Naive thymus-derived CD4-positive, alpha-beta T cell (primary cell): ENCODE data around the gene ADAMTS4. TPM values are rescaled to one million over a fixed set of nuclear protein-coding genes. Genes with fewer than 3 reads are reported as not detected.
A peak's percentile ranks its signal among the peaks of the same experiment; 100 is the strongest.

Source experiments
- ATAC-seq: fragments of 150-1000 bp; cut with Tn5 transposase; 2 replicates; pipeline ENCODE4 v1.10.0; 2021; ENCODE audit warnings: mild to moderate bottlenecking, moderate library complexity
- CTCF ChIA-PET: fragments of 350-600 bp; sonication (Branson Sonifier 250); formaldehyde crosslinking; loops from one replicate; lab custom pipeline; 2021; ENCODE audit warnings: antibody characterized with exemption; lab: Charles Lee
- POLR2A ChIA-PET: fragments of 350-600 bp; sonication (Branson Sonifier 250); formaldehyde crosslinking; loops from one replicate; lab custom pipeline; 2021; ENCODE audit warnings: antibody characterized with exemption, inconsistent platforms; lab: Charles Lee
- DNase-seq, 9 donors: peaks; one replicate each; pipeline versions ENCODE4 v3.0.0 to v3.0.0-alpha.2; 2020 to 2022; ENCODE audit warnings: mixed read lengths in 1 of 9
- H3K27ac ChIP-seq: one replicate; pipeline ENCODE4 v1.7.0; 2013; ENCODE audit warnings: mild to moderate bottlenecking, low read depth, low read length, moderate library complexity
- H3K27me3 ChIP-seq, 2 donors: one replicate each; pipeline ENCODE4 v1.7.0; 2013; ENCODE audit warnings: low read length in 2 of 2, mild to moderate bottlenecking in 2 of 2, moderate library complexity in 2 of 2; ENCODE audit not compliant: control insufficient read depth in 2 of 2, insufficient read depth in 2 of 2
- H3K36me3 ChIP-seq, 3 experiments: 1 replicate in 2 of 3; 2 replicates in 1 of 3; pipeline ENCODE4 v1.7.0; 2013; ENCODE audit warnings: low read length in 3 of 3, mild to moderate bottlenecking in 3 of 3, moderate library complexity in 1 of 3; ENCODE audit not compliant: insufficient read depth in 3 of 3, control insufficient read depth in 2 of 3
- H3K4me1 ChIP-seq, 2 donors: one replicate each; pipeline ENCODE4 v1.7.0; 2013; ENCODE audit warnings: low read length in 2 of 2, mild to moderate bottlenecking in 2 of 2, moderate library complexity in 1 of 2; ENCODE audit not compliant: control insufficient read depth in 2 of 2, insufficient read depth in 2 of 2
- H3K4me3 ChIP-seq: 2 replicates; pipeline ENCODE4 v1.7.0; 2013; ENCODE audit warnings: mild to moderate bottlenecking, low read length
- H3K9me3 ChIP-seq, 3 experiments: 1 replicate in 2 of 3; 2 replicates in 1 of 3; pipeline ENCODE4 v1.7.0; 2013; ENCODE audit warnings: low read length in 3 of 3; ENCODE audit not compliant: control insufficient read depth in 2 of 3
- H3K27ac Mint-ChIP-seq, 9 donors: one replicate each; pipeline ENCODE4 v1.8.0; 2020 to 2022; ENCODE audit warnings: mixed read lengths in 9 of 9, mild to moderate bottlenecking in 8 of 9, moderate library complexity in 5 of 9, inconsistent platforms in 2 of 9
- H3K27me3 Mint-ChIP-seq, 5 donors: one replicate each; pipeline ENCODE4 v1.8.0; 2021 to 2022; ENCODE audit warnings: mixed read lengths in 5 of 5, mild to moderate bottlenecking in 1 of 5
- H3K36me3 Mint-ChIP-seq, 5 donors: one replicate each; pipeline ENCODE4 v1.8.0; 2020 to 2022; ENCODE audit warnings: mixed read lengths in 5 of 5, mild to moderate bottlenecking in 3 of 5, inconsistent platforms in 1 of 5
- H3K4me1 Mint-ChIP-seq, 7 donors: one replicate each; pipeline ENCODE4 v1.8.0; 2020 to 2022; ENCODE audit warnings: mixed read lengths in 7 of 7, mild to moderate bottlenecking in 3 of 7, inconsistent platforms in 1 of 7
- H3K4me3 Mint-ChIP-seq, 10 donors: one replicate each; pipeline ENCODE4 v1.8.0; 2020 to 2022; ENCODE audit warnings: mild to moderate bottlenecking in 10 of 10, mixed read lengths in 10 of 10, moderate library complexity in 6 of 10, inconsistent platforms in 2 of 10
- H3K9me3 Mint-ChIP-seq, 11 donors: one replicate each; pipeline ENCODE4 v1.8.0; 2020 to 2022; ENCODE audit warnings: mixed read lengths in 11 of 11, mild to moderate bottlenecking in 4 of 11, inconsistent platforms in 1 of 11, moderate library complexity in 1 of 11
- intact Hi-C, 2 donors: fragments of 100-400 bp; cut with micrococcal nuclease; formaldehyde crosslinking; loops; one replicate each; pipeline ENCODE4 v1.15.1; 2023
- polyA plus RNA-seq, 2 donors: library from polyadenylated mRNA; unstranded; fragments of 300-500 nt; fragmentation: Illumina TruSeq; gene quantifications; one replicate each; pipeline ENCODE4 v1.2.3, GENCODE V29; 2021
- total RNA-seq, 6 experiments: library from RNA in 5 of 6; stranded (reverse) in 5 of 6; gene quantifications; 1 replicate in 5 of 6; 2 replicates in 1 of 6; pipeline ENCODE4 v1.2.3 and lab custom pipeline; 2021 to 2026

Gene ADAMTS4
- total and polyA plus RNA-seq, 7 experiments from 2014 or later = 0.21 to 3.3 (median 1.1) TPM

DNA sequence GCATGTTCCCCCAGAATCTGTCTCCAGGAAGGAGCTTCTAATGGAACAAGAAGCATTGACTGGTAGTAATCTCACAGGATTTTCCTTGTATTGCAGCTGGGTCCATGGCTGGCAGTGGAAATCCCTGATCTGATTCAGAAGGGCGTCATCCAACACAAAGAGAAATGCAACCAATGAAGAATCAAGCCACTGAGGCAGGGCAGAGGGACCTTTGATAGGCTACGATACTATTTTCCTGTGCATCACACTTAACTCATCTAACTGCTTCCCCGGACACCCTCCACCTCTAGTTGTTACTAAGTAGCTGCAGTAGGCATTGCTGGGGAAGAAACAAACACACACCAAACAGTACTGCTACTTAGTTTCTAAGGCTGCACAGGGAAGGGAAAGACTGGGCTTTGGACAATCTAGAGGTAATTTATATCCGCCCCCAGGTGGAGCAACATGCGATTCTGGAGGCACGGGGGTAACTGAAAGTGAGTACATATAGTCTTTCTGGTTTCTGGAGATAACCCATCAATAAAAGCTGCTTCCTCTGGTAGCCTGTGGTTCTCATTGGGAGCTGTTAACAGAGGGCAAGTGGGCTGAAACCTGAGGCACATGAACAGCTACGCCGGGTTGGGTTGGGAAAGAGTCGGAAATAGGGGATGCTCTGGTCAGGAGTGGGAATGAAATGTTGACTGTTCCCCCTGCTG is 40.4 kb downstream of the ADAMTS4 start:
- H3K27me3 Mint-ChIP-seq = no peaks in the 10 kb centered on the region
- ATAC-seq = no peak
- no peaks in the 10 kb centered on the region for H3K9me3 Mint-ChIP-seq
- intact Hi-C loops = loop anchor here (1.0 to 5.0 kb wide), 7 partner anchors 18 to 321 kb away; partner anchors contain the start of genes DEDD (in 2 of the 2), NDUFS2 (in 2 of the 2) and B4GALT3 (in 1 of the 2)
- DNase-seq = no peak
- H3K4me1 Mint-ChIP-seq = peaks cover 32 to 76% (median 70%) of the 10 kb centered on the region in 7 donors
- peak overlapping the region; percentile 68 for H3K4me3 ChIP-seq
- peak overlapping the region; percentile 84 for H3K27ac ChIP-seq
- ChIA-PET CTCF (interaction anchor here (0.5 to 2.1 kb wide), 8 partner anchors 7 to 115 kb away, joined by 3 to 9 read pairs (median 4); partner anchors contain the start of genes DEDD and PPOX), POLR2A (interaction anchor here (0.7 to 6.2 kb wide), 14 partner anchors 8 to 148 kb away, joined by 3 to 63 read pairs (median 4); partner anchors contain the start of genes ADAMTS4, ARHGAP30, DEDD and PPOX)
- no peaks in the 10 kb centered on the region for H3K9me3 ChIP-seq
- no peaks in the 10 kb centered on the region for H3K27me3 ChIP-seq
- peaks cover 11 to 23% (median 18%) of the 10 kb centered on the region in 5 donors for H3K36me3 Mint-ChIP-seq
- peak overlapping the region; percentile 89 to 97 (median 93) for H3K27ac Mint-ChIP-seq
- peak overlapping the region; percentile 88 to 94 (median 92) for H3K4me3 Mint-ChIP-seq
- H3K36me3 ChIP-seq = peaks cover 0 to 49% (median 0%) of the 10 kb centered on the region in 3 experiments
- H3K4me1 ChIP-seq = peaks cover 31 to 34% of the 10 kb centered on the region in 2 donors

DNA sequence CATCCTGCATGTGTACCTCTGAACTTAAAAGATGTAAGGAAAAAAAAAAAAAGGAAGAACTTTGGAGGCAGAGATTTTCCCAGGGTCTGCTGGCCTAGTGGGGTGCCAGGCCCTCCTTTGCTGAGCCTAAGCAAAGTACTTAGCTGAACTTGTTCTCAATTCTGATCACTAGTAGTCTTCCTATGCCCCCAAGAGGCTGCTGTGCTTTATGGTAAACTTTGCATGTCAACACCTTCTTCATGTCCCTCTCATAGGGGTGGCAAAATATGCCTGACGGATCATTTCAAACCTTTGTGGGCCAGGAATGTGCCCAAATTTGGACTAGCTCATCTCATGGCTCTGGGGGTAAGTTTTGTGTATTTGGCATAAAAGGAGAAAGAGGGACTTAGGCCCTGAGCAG is 41.0 kb downstream of the ADAMTS4 start:
- CTCF ChIA-PET = interaction anchor here (0.7 to 2.1 kb wide), 8 partner anchors 8 to 160 kb away, joined by 3 to 9 read pairs (median 3); partner anchors contain the start of genes DEDD and PPOX
- ATAC-seq (no peak), DNase-seq (no peak)
- intact Hi-C loops = loop anchor here (2.0 to 5.0 kb wide), 3 partner anchors 19 to 321 kb away; partner anchors contain the start of genes NDUFS2 (in 2 of the 2) and B4GALT3 (in 1 of the 2)
- Mint-ChIP-seq H3K27me3 (no peaks in the 10 kb centered on the region), H3K9me3 (no peaks in the 10 kb centered on the region), H3K27ac (peak overlapping the region in 8 of 9 donors; percentile 1 to 97 (median 94)), H3K4me3 (peak overlapping the region in 9 of 10 donors; percentile 88 to 94 (median 92)), H3K4me1 (peaks cover 28 to 75% (median 67%) of the 10 kb centered on the region in 7 donors), H3K36me3 (peaks cover 9 to 19% (median 12%) of the 10 kb centered on the region in 5 donors)
- Histone ChIP-seq H3K27me3 (no peaks in the 10 kb centered on the region), H3K4me1 (peaks cover 34 to 38% of the 10 kb centered on the region in 2 donors), H3K27ac (peak overlapping the region; percentile 27), H3K36me3 (peaks cover 0 to 43% (median 0%) of the 10 kb centered on the region in 3 experiments), H3K9me3 (no peaks in the 10 kb centered on the region), H3K4me3 (no peak overlapping the region)
- POLR2A ChIA-PET = interaction anchor here (0.7 to 6.2 kb wide), 13 partner anchors 8 to 148 kb away, joined by 3 to 63 read pairs (median 4); partner anchors contain the start of genes ADAMTS4, ARHGAP30, DEDD and PPOX

DNA sequence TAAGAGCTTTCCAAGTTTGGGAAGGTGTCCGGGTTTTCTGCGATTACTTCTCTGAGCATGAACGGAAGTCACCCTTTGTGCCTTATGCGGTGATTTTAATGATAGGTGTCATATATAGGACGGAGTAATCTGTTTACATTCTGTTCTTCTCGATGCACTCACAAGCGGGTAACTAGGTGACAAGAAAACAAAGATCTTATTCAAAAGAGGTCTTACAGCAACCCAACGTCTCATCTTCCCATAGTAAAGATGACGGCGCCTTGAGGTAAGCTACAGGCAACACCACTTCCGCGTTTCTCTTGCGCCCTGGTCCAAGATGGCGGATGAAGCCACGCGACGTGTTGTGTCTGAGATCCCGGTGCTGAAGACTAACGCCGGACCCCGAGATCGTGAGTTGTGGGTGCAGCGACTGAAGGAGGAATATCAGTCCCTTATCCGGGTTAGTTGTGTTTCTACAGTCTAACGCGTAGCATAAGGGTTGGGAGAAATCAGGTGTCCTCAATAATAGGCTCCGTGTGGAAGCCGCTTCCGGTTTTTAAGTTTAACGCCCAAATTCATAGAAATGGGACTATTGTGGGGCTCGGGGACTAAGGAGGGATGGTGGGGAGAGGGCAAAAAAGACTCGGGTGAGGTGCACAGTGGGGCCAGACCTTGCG is 45.0 kb downstream of the ADAMTS4 start, which contains the start of gene UFC1:
Gene UFC1, plus strand, starts transcription at position 297 of the 656 bp plus-strand sequence. Its CDS starts 20 bp downstream, at position 317.
- Mint-ChIP-seq H3K4me1 (peaks cover 7 to 39% (median 34%) of the 10 kb centered on the region in 7 donors), H3K4me3 (peak within 1 kb of the TSS; percentile 93 to 100 (median 100)), H3K36me3 (peaks cover 6 to 12% (median 9%) of the 10 kb centered on the region in 5 donors), H3K27ac (peak within 1 kb of the TSS; percentile 100), H3K27me3 (no peaks in the 10 kb centered on the region), H3K9me3 (no peaks in the 10 kb centered on the region)
- intact Hi-C loops = loop anchor here (1.0 to 2.0 kb wide), 11 partner anchors 12 to 109 kb away; partner anchors contain the start of genes DEDD (in 2 of the 2), NDUFS2 (in 2 of the 2), NIT1 (in 2 of the 2) and PFDN2 (in 2 of the 2)
- CTCF ChIA-PET = interaction anchor here (0.9 to 3.7 kb wide), 2 partner anchors 12 to 73 kb away, joined by 3 to 18 read pairs; partner anchors contain the start of gene PPOX
- H3K4me3 ChIP-seq = peak within 1 kb of the TSS; percentile 86
- H3K36me3 ChIP-seq = peaks cover 0 to 18% (median 0%) of the 10 kb centered on the region in 3 experiments
- POLR2A ChIA-PET = interaction anchor here (0.6 to 6.2 kb wide), 25 partner anchors 8 to 156 kb away, joined by 3 to 63 read pairs (median 8); partner anchors contain the start of genes APOA2, ARHGAP30, B4GALT3 and DEDD
- ATAC-seq = peak; percentile 94
- H3K27me3 ChIP-seq = no peaks in the 10 kb centered on the region
- DNase-seq = peak; percentile 72 to 92 (median 87)
- H3K4me1 ChIP-seq = peaks cover 13 to 20% of the 10 kb centered on the region in 2 donors
- H3K9me3 ChIP-seq = no peaks in the 10 kb centered on the region
- peak within 1 kb of the TSS; percentile 88 for H3K27ac ChIP-seq

- POLR2A ChIA-PET = interaction anchor here (0.6 to 6.2 kb wide), 23 partner anchors 9 to 156 kb away, joined by 3 to 63 read pairs (median 8); partner anchors contain the start of genes APOA2, ARHGAP30, B4GALT3 and DEDD
- no peak for ATAC-seq
- peak overlapping the region; percentile 92 to 100 (median 100) for H3K27ac Mint-ChIP-seq
- no peaks in the 10 kb centered on the region for H3K27me3 Mint-ChIP-seq
- H3K4me3 ChIP-seq = peak overlapping the region; percentile 86
- peak overlapping the region; percentile 93 to 100 (median 100) for H3K4me3 Mint-ChIP-seq
- no peaks in the 10 kb centered on the region for H3K9me3 Mint-ChIP-seq
- CTCF ChIA-PET = interaction anchor here (0.9 to 3.7 kb wide), 2 partner anchors 13 to 73 kb away, joined by 3 to 18 read pairs; partner anchors contain the start of gene PPOX
- peak overlapping the region; percentile 88 for H3K27ac ChIP-seq
- peaks cover 0 to 14% (median 0%) of the 10 kb centered on the region in 3 experiments for H3K36me3 ChIP-seq
- intact Hi-C loops = loop anchor here (1.0 to 2.0 kb wide), 10 partner anchors 13 to 108 kb away; partner anchors contain the start of genes DEDD (in 2 of the 2), NDUFS2 (in 2 of the 2), PPOX (in 2 of the 2) and B4GALT3 (in 1 of the 2)
- no peaks in the 10 kb centered on the region for H3K27me3 ChIP-seq
- no peak for DNase-seq
- no peaks in the 10 kb centered on the region for H3K9me3 ChIP-seq
- H3K4me1 Mint-ChIP-seq = peaks cover 4 to 32% (median 29%) of the 10 kb centered on the region in 7 donors
- H3K36me3 Mint-ChIP-seq = peaks cover 6 to 12% (median 9%) of the 10 kb centered on the region in 5 donors
- peaks cover 12 to 18% of the 10 kb centered on the region in 2 donors for H3K4me1 ChIP-seq
Measured at GRCh38 chr1:161153176-161153575, 45.7 kb downstream of the ADAMTS4 start.

DNA sequence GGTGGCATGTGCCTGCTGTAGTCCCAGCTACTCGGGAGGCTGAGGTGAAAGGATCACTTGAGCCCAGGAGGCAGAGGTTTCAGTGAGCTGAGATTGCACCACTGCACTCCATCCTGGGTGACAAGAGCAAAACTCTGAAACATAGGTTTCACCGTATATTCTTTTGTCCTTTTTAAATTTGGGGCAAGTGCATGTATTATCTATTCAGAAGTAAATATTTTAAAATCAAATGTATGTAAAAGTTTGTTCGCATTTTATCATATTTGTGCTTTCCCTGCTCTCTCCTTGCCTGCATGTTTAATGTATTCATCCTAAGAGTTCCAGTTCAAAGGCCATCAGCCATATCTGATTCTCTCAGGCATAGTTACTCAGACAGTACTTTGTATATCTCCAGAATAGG is 53.0 kb downstream of the ADAMTS4 start:
- no peaks in the 10 kb centered on the region for H3K4me1 ChIP-seq
- no peak overlapping the region for H3K27ac ChIP-seq
- no peaks in the 10 kb centered on the region for H3K36me3 ChIP-seq
- no peak for DNase-seq
- no peak overlapping the region for H3K27ac Mint-ChIP-seq
- no peaks in the 10 kb centered on the region for H3K27me3 ChIP-seq
- H3K9me3 Mint-ChIP-seq = no peaks in the 10 kb centered on the region
- no peaks in the 10 kb centered on the region for H3K9me3 ChIP-seq
- CTCF ChIA-PET = no interaction called here
- H3K4me3 ChIP-seq = no peak overlapping the region
- no peaks in the 10 kb centered on the region for H3K36me3 Mint-ChIP-seq
- H3K4me1 Mint-ChIP-seq = no peaks in the 10 kb centered on the region
- POLR2A ChIA-PET = interaction anchor here (1.3 kb wide), 1 partner anchor 13 kb away, joined by 5 read pairs; the partner anchor contains the start of gene DEDD
- intact Hi-C loops = no loop called here
- no peak for ATAC-seq
- H3K27me3 Mint-ChIP-seq = no peaks in the 10 kb centered on the region
- no peak overlapping the region for H3K4me3 Mint-ChIP-seq
